Karpas-422 (cell line): Measurements from ENCODE around the gene ADAMTSL1. TPM values are rescaled to one million over a fixed set of nuclear protein-coding genes. Genes with fewer than 3 reads are reported as not detected.

ENCODE experiments used
- DNase-seq: peaks from one replicate; pipeline ENCODE4 v3.0.0-alpha.2; 2015
- H2AFZ ChIP-seq: fragments of 200-600 bp; sonication (generic); 2 replicates; pipeline ENCODE4 v1.6.1; 2014; ENCODE audit warnings: antibody characterized with exemption, low read length, mixed read lengths
- H3K27ac ChIP-seq: fragments of 200-600 bp; sonication (generic); 2 replicates; pipeline ENCODE4 v1.5.1; 2014; ENCODE audit warnings: mild to moderate bottlenecking, low read length, moderate library complexity
- H3K27me3 ChIP-seq: fragments of 200-600 bp; sonication (generic); 2 replicates; pipeline ENCODE4 v1.6.1; 2014; ENCODE audit warnings: low read length, mixed read lengths
- H3K36me3 ChIP-seq: fragments of 200-600 bp; sonication (generic); 2 replicates; pipeline ENCODE4 v1.6.1; 2014; ENCODE audit warnings: low read length, mixed read lengths; ENCODE audit not compliant: insufficient read depth
- H3K4me1 ChIP-seq: fragments of 200-600 bp; sonication (generic); 2 replicates; pipeline ENCODE4 v1.6.1; 2014; ENCODE audit warnings: mild to moderate bottlenecking, low read length, mixed read lengths
- H3K4me2 ChIP-seq: fragments of 200-600 bp; sonication (generic); 2 replicates; pipeline ENCODE4 v1.6.1; 2014; ENCODE audit warnings: low read length, low read depth, mild to moderate bottlenecking; ENCODE audit not compliant: poor library complexity, severe bottlenecking
- H3K4me3 ChIP-seq: fragments of 200-600 bp; sonication (generic); 2 replicates; pipeline ENCODE4 v1.5.1; 2014; ENCODE audit warnings: mild to moderate bottlenecking, antibody characterized with exemption, low read length, mixed read lengths
- H3K79me2 ChIP-seq: fragments of 200-600 bp; sonication (generic); 2 replicates; pipeline ENCODE4 v1.6.1; 2014; ENCODE audit warnings: mild to moderate bottlenecking, low read length, mixed read lengths
- H3K9ac ChIP-seq: fragments of 200-600 bp; sonication (generic); 2 replicates; pipeline ENCODE4 v1.6.0; 2014; ENCODE audit warnings: low read length
- H3K9me2 ChIP-seq: fragments of 200-600 bp; sonication (generic), shearing (Covaris generic); replicated peaks from 2 replicates; pipeline ENCODE4 v1.6.0; 2014; ENCODE audit warnings: mild to moderate bottlenecking, low read length, moderate library complexity; ENCODE audit not compliant: insufficient read depth
- H3K9me3 ChIP-seq: fragments of 300-700, 200-600 bp; sonication (generic); 2 replicates; pipeline ENCODE4 v1.6.1; 2014; ENCODE audit warnings: low read length, mixed read lengths
- H4K20me1 ChIP-seq: fragments of 200-600 bp; sonication (generic); 2 replicates; pipeline ENCODE4 v1.6.1; 2014; ENCODE audit warnings: mild to moderate bottlenecking, antibody characterized with exemption, low read length, low read depth; ENCODE audit not compliant: insufficient read depth
- total RNA-seq: library from RNA; depleted of rRNA; stranded (reverse); fragments of >200 nt; shearing (Covaris generic); gene quantifications from 2 replicates; pipeline ENCODE4 v1.2.3, GENCODE V29; 2014; ENCODE audit warnings: low replicate concordance

The ADAMTSL1 gene
- total RNA-seq, 1 experiment from 2014 or later = 8.2 TPM

GRCh38 chr9:18706648-18707047 is 232.7 kb downstream of the ADAMTSL1 start:
- DNase-seq = no peak
- Histone ChIP-seq H3K36me3 (no peaks in the 10 kb centered on the region), H3K9me2 (no peaks in the 10 kb centered on the region), H3K9me3 (no peaks in the 10 kb centered on the region), H2AFZ (no peak overlapping the region), H3K79me2 (no peaks in the 10 kb centered on the region), H3K4me3 (no peak overlapping the region), H3K4me2 (no peak overlapping the region), H3K27ac (no peak overlapping the region), H3K9ac (no peak overlapping the region), H3K27me3 (no peaks in the 10 kb centered on the region), H3K4me1 (peaks cover 3% of the 10 kb centered on the region; the same call in 1 of the 2 replicates), H4K20me1 (no peaks in the 10 kb centered on the region)

- no peaks in the 10 kb centered on the region for H3K27me3 ChIP-seq
- H2AFZ ChIP-seq = no peak overlapping the region
- H4K20me1 ChIP-seq = no peaks in the 10 kb centered on the region
- H3K4me3 ChIP-seq = no peak overlapping the region
- H3K9ac ChIP-seq = no peak overlapping the region
- H3K9me2 ChIP-seq = no peaks in the 10 kb centered on the region
- no peaks in the 10 kb centered on the region for H3K9me3 ChIP-seq
- H3K36me3 ChIP-seq = no peaks in the 10 kb centered on the region
- H3K4me1 ChIP-seq = peaks cover 3% of the 10 kb centered on the region; the same call in 1 of the 2 replicates
- DNase-seq = no peak
- H3K27ac ChIP-seq = no peak overlapping the region
- no peak overlapping the region for H3K4me2 ChIP-seq
- no peaks in the 10 kb centered on the region for H3K79me2 ChIP-seq
Measured at GRCh38 chr9:18707061-18707461, 233.1 kb downstream of the ADAMTSL1 start.

GRCh38 chr9:18707489-18708205 is 233.7 kb downstream of the ADAMTSL1 start:
- no peak for DNase-seq
- Histone ChIP-seq H3K9me2 (no peaks in the 10 kb centered on the region), H3K27ac (no peak overlapping the region), H3K27me3 (no peaks in the 10 kb centered on the region), H4K20me1 (no peaks in the 10 kb centered on the region), H2AFZ (no peak overlapping the region), H3K4me1 (peaks cover 3% of the 10 kb centered on the region; the same call in 1 of the 2 replicates), H3K9me3 (no peaks in the 10 kb centered on the region), H3K4me3 (no peak overlapping the region), H3K9ac (no peak overlapping the region), H3K79me2 (no peaks in the 10 kb centered on the region), H3K36me3 (no peaks in the 10 kb centered on the region), H3K4me2 (no peak overlapping the region)

- no peaks in the 10 kb centered on the region for H3K79me2 ChIP-seq
- H4K20me1 ChIP-seq = no peaks in the 10 kb centered on the region
- H3K4me1 ChIP-seq = peaks cover 3% of the 10 kb centered on the region; the same call in 1 of the 2 replicates
- no peak overlapping the region for H3K4me3 ChIP-seq
- no peak for DNase-seq
- H3K27ac ChIP-seq = no peak overlapping the region
- no peaks in the 10 kb centered on the region for H3K9me2 ChIP-seq
- H3K36me3 ChIP-seq = no peaks in the 10 kb centered on the region
- H3K9ac ChIP-seq = no peak overlapping the region
- H3K27me3 ChIP-seq = no peaks in the 10 kb centered on the region
- H3K9me3 ChIP-seq = no peaks in the 10 kb centered on the region
- H3K4me2 ChIP-seq = no peak overlapping the region
- H2AFZ ChIP-seq = no peak overlapping the region
Measured at GRCh38 chr9:18708429-18708828, 234.5 kb downstream of the ADAMTSL1 start.

GRCh38 chr9:18710065-18710464 is 236.1 kb downstream of the ADAMTSL1 start:
- H2AFZ ChIP-seq = no peak overlapping the region
- H3K4me3 ChIP-seq = no peak overlapping the region
- H3K79me2 ChIP-seq = no peaks in the 10 kb centered on the region
- H4K20me1 ChIP-seq = no peaks in the 10 kb centered on the region
- no peak overlapping the region for H3K9ac ChIP-seq
- DNase-seq = no peak
- H3K9me2 ChIP-seq = no peaks in the 10 kb centered on the region
- H3K4me1 ChIP-seq = peaks cover 3% of the 10 kb centered on the region; the same call in 1 of the 2 replicates
- H3K27me3 ChIP-seq = no peaks in the 10 kb centered on the region
- no peaks in the 10 kb centered on the region for H3K36me3 ChIP-seq
- no peak overlapping the region for H3K4me2 ChIP-seq
- no peak overlapping the region for H3K27ac ChIP-seq
- H3K9me3 ChIP-seq = no peaks in the 10 kb centered on the region

- no peaks in the 10 kb centered on the region for H3K4me1 ChIP-seq
- DNase-seq = no peak
- H3K27ac ChIP-seq = no peak overlapping the region
- H3K9me3 ChIP-seq = no peaks in the 10 kb centered on the region
- H3K27me3 ChIP-seq = no peaks in the 10 kb centered on the region
- no peaks in the 10 kb centered on the region for H3K9me2 ChIP-seq
- H3K4me2 ChIP-seq = no peak overlapping the region
- no peaks in the 10 kb centered on the region for H3K36me3 ChIP-seq
- H2AFZ ChIP-seq = no peak overlapping the region
- no peak overlapping the region for H3K9ac ChIP-seq
- H3K79me2 ChIP-seq = no peaks in the 10 kb centered on the region
- H3K4me3 ChIP-seq = no peak overlapping the region
- no peaks in the 10 kb centered on the region for H4K20me1 ChIP-seq
Measured at GRCh38 chr9:18717759-18718158, 243.8 kb downstream of the ADAMTSL1 start.

GRCh38 chr9:18718393-18718792 is 244.4 kb downstream of the ADAMTSL1 start:
- no peak overlapping the region for H3K4me2 ChIP-seq
- H3K27ac ChIP-seq = no peak overlapping the region
- no peaks in the 10 kb centered on the region for H3K4me1 ChIP-seq
- no peaks in the 10 kb centered on the region for H3K9me3 ChIP-seq
- H3K4me3 ChIP-seq = no peak overlapping the region
- no peaks in the 10 kb centered on the region for H3K27me3 ChIP-seq
- no peak for DNase-seq
- no peaks in the 10 kb centered on the region for H3K9me2 ChIP-seq
- H3K9ac ChIP-seq = no peak overlapping the region
- H2AFZ ChIP-seq = no peak overlapping the region
- no peaks in the 10 kb centered on the region for H3K79me2 ChIP-seq
- no peaks in the 10 kb centered on the region for H4K20me1 ChIP-seq
- no peaks in the 10 kb centered on the region for H3K36me3 ChIP-seq

- H2AFZ ChIP-seq = no peak overlapping the region
- no peaks in the 10 kb centered on the region for H3K9me3 ChIP-seq
- H3K4me1 ChIP-seq = no peaks in the 10 kb centered on the region
- H3K9me2 ChIP-seq = no peaks in the 10 kb centered on the region
- DNase-seq = no peak
- no peak overlapping the region for H3K27ac ChIP-seq
- H3K27me3 ChIP-seq = no peaks in the 10 kb centered on the region
- no peak overlapping the region for H3K4me3 ChIP-seq
- no peaks in the 10 kb centered on the region for H3K36me3 ChIP-seq
- H3K4me2 ChIP-seq = no peak overlapping the region
- no peaks in the 10 kb centered on the region for H4K20me1 ChIP-seq
- no peak overlapping the region for H3K9ac ChIP-seq
- H3K79me2 ChIP-seq = no peaks in the 10 kb centered on the region
Measured at GRCh38 chr9:18718932-18719331, 245.0 kb downstream of the ADAMTSL1 start.
